ENCODE measurements around the gene CSAD.

GRCh38 chr12:53124352-53124723 lies 56.4 kb downstream of the CSAD start:
- TF ChIP-seq CTCF (IDR thresholded peaks at IDR 0.05; ENCODE audit: extremely low read depth in 1 of 2, insufficient read depth in 1 of 2, low read depth in 1 of 2, low read length in 2 of 2) = no peak
- TF ChIP-seq POLR2A (IDR thresholded peaks at IDR 0.05; ENCODE audit: low read depth, low read length) = no peak

Data from endothelial cell of umbilical vein (primary cell).